K562 (cell line): ENCODE measurements around the gene CDC25B. TPM values are rescaled to one million over a fixed set of nuclear protein-coding genes. Genes with fewer than 3 reads are reported as not detected.

Experiments used
- ATAC-seq: fragments of 200-7000 bp; cut with Tn5 transposase; 3 replicates; pipeline ENCODE4 v1.9.1; 2020; ENCODE audit warnings: moderate library complexity
- BruUV-seq: library from RNA; stranded (reverse); fragments of 400-500 nt; replicated peaks from 2 replicates; lab custom pipeline; 2021; lab: Mats Ljungman, UMichigan
- CTCF ChIA-PET: fragments of 300-600 bp; formaldehyde crosslinking; extraction: SDS; loops from one replicate; lab custom pipeline; 2021; ENCODE audit warnings: low intra/inter-chr PET ratio; lab: Yijun Ruan, JAX
- POLR2A ChIA-PET: fragments of 300-600, 350-650 bp; sonication (Branson Sonifier 250); formaldehyde crosslinking; extraction: SDS; loops from one replicate; lab custom pipeline; 2021; ENCODE audit warnings: antibody characterized with exemption, inconsistent platforms; lab: Yijun Ruan, JAX
- DNase-seq, 4 experiments: peaks; one replicate each; pipeline versions ENCODE4 v3.0.0 to v3.0.0-alpha.2; 2011 to 2018; ENCODE audit warnings: low spot score in 3 of 4, mixed read lengths in 3 of 4; ENCODE audit errors: extremely low read depth in 1 of 4
- FAIRE-seq: peaks from 2 replicates; lab custom pipeline; 2011; peaks lifted over from hg19 to GRCh38; lab: Jason Lieb, UNC
- H2AFZ ChIP-seq: 2 replicates; pipeline ENCODE4 v1.6.0; 2011; ENCODE audit warnings: low read depth, low read length, control low read depth, inconsistent platforms
- H3K27ac ChIP-seq: fragments of 200-600 bp; 3 replicates; pipeline ENCODE4 v1.8.0; 2011; ENCODE audit warnings: low read depth, mild to moderate bottlenecking, control low read depth, inconsistent platforms, low read length, moderate library complexity, mixed read lengths; ENCODE audit errors: extremely low read depth
- H3K27me3 ChIP-seq, 2 experiments: fragments of 300-600 bp in 1 of 2; 2 replicates in 1 of 2; 3 replicates in 1 of 2; pipeline versions ENCODE4 v1.6.0 to v1.8.0; 2011; ENCODE audit warnings: inconsistent platforms in 2 of 2, low read length in 2 of 2, mild to moderate bottlenecking in 1 of 2, mixed read lengths in 1 of 2, moderate library complexity in 1 of 2; ENCODE audit not compliant: control insufficient read depth in 2 of 2, insufficient read depth in 2 of 2
- H3K36me3 ChIP-seq: fragments of 300-600 bp; 3 replicates; pipeline ENCODE4 v1.8.0; 2011; ENCODE audit warnings: mild to moderate bottlenecking, low read length, inconsistent platforms; ENCODE audit not compliant: control insufficient read depth, insufficient read depth
- H3K4me1 ChIP-seq, 2 experiments: fragments of 200-600 bp in 1 of 2; replicated peaks in 1 of 2; 2 replicates in 1 of 2; 3 replicates in 1 of 2; pipeline versions ENCODE4 v1.5.1 to v1.8.0; 2011; ENCODE audit warnings: inconsistent platforms in 2 of 2, low read length in 2 of 2, mild to moderate bottlenecking in 1 of 2, mixed read lengths in 1 of 2, moderate library complexity in 1 of 2; ENCODE audit not compliant: control insufficient read depth in 2 of 2, insufficient read depth in 2 of 2
- H3K4me2 ChIP-seq: 2 replicates; pipeline ENCODE4 v1.6.1; 2011; ENCODE audit warnings: low read length, control low read depth, inconsistent platforms, mixed read lengths; ENCODE audit not compliant: insufficient read depth
- H3K4me3 ChIP-seq: fragments of 200-600 bp; sonication (generic), shearing (Covaris generic); 2 replicates; pipeline ENCODE4 v1.5.1; 2016; ENCODE audit warnings: control low read depth, inconsistent platforms
- H3K79me2 ChIP-seq: fragments of 200-600 bp; 3 replicates; pipeline ENCODE4 v1.8.0; 2011; ENCODE audit warnings: low read length, inconsistent platforms; ENCODE audit not compliant: control insufficient read depth, insufficient read depth
- H3K9ac ChIP-seq, 2 experiments: 2 replicates each; pipeline versions ENCODE4 v1.6.0 to v1.6.1; 2011; ENCODE audit warnings: low read depth in 2 of 2, low read length in 2 of 2, control low read depth in 1 of 2, inconsistent platforms in 1 of 2, mild to moderate bottlenecking in 1 of 2, mixed read lengths in 1 of 2; ENCODE audit not compliant: insufficient read depth in 1 of 2
- H3K9me1 ChIP-seq: one replicate; pipeline ENCODE4 v1.6.0; 2011; ENCODE audit warnings: inconsistent platforms, mild to moderate bottlenecking, low read length, moderate library complexity; ENCODE audit not compliant: control insufficient read depth, insufficient read depth
- H3K9me3 ChIP-seq: replicated peaks from 2 replicates; pipeline ENCODE4 v1.5.1; 2011; ENCODE audit warnings: low read depth, low read length, inconsistent platforms; ENCODE audit not compliant: control insufficient read depth, insufficient read depth
- H4K20me1 ChIP-seq: replicated peaks from 2 replicates; pipeline ENCODE4 v1.6.1; 2011; ENCODE audit warnings: low read length, inconsistent platforms, mixed read lengths; ENCODE audit not compliant: control insufficient read depth, insufficient read depth
- CBX2 ChIP-seq: fragments of 200-600 bp; sonication (generic); IDR thresholded peaks from one replicate; pipeline ENCODE4 v1.6.1; 2012; ENCODE audit warnings: mild to moderate bottlenecking, low read length, inconsistent platforms; ENCODE audit not compliant: insufficient read depth, poor library complexity, severe bottlenecking
- CHAMP1 ChIP-seq: fragments of 450-650 bp; IDR thresholded peaks from 2 replicates; pipeline ENCODE4 v1.6.1; 2016; ENCODE audit warnings: mild to moderate bottlenecking
- DACH1 ChIP-seq: fragments of 450-650 bp; IDR thresholded peaks from 2 replicates; pipeline ENCODE4 v1.6.1; 2018; ENCODE audit not compliant: partially characterized antibody
- MBD1 ChIP-seq: fragments of 250-450 bp; sonication (Bioruptor Pico); IDR thresholded peaks from 2 replicates; pipeline ENCODE4 v1.8.0; 2022; ENCODE audit warnings: inconsistent platforms
- PBX2 ChIP-seq, 2 experiments: IDR thresholded peaks in 1 of 2; conservative IDR thresholded peaks in 1 of 2; 2 replicates each; pipeline ENCODE4 v1.6.1; 2016; ENCODE audit warnings: low read depth in 2 of 2, mild to moderate bottlenecking in 1 of 2, missing compliant biosample characterization in 1 of 2, missing genetic modification characterization in 1 of 2, moderate library complexity in 1 of 2
- POLR2AphosphoS5 ChIP-seq: IDR thresholded peaks from 2 replicates; pipeline ENCODE4 v1.6.1; 2011; ENCODE audit warnings: mild to moderate bottlenecking, low read depth, low read length, moderate library complexity; ENCODE audit not compliant: control insufficient read depth, insufficient read depth
- RBM25 ChIP-seq: fragments of 200-400 bp; formaldehyde crosslinking; IDR thresholded peaks from 2 replicates; pipeline ENCODE4 v1.6.1; 2018; ENCODE audit warnings: low read length, low read depth, moderate library complexity; ENCODE audit not compliant: severe bottlenecking
- SNAPC5 ChIP-seq: fragments of 250-450 bp; sonication (Bioruptor Pico); IDR thresholded peaks from 2 replicates; pipeline ENCODE4 v1.8.0; 2021; ENCODE audit warnings: moderate library complexity, mild to moderate bottlenecking, inconsistent platforms
- SREBF2 ChIP-seq: sonication (generic); formaldehyde crosslinking; IDR thresholded peaks from 2 replicates; pipeline ENCODE4 v1.4.0; 2020; ENCODE audit warnings: mild to moderate bottlenecking, missing genetic modification reagents
- ZNF347 ChIP-seq: fragments of 450-650 bp; formaldehyde crosslinking; IDR thresholded peaks from 2 replicates; pipeline ENCODE4 v1.4.0; 2020; ENCODE audit warnings: low read depth, mild to moderate bottlenecking, moderate library complexity
- WGBS: fragments of 100-300 bp; shearing (Covaris generic); methylation state at CpG from one replicate; pipeline ENCODE4 v1.1.6; 2016; ENCODE audit warnings: low coverage, mixed read lengths; ENCODE audit not compliant: insufficient coverage; ENCODE audit errors: missing lambda C conversion rate; 5-methylcytosine and 5-hydroxymethylcytosine counted together
- in situ Hi-C: fragments of 300-500 bp; cut with MboI; formaldehyde crosslinking; loops from 4 replicates; pipeline ENCODE4 v1.15.0; 2018; ENCODE audit warnings: inconsistent platforms, mixed read lengths
- intact Hi-C: fragments of 100-400 bp; cut with micrococcal nuclease; formaldehyde crosslinking; loops from 2 replicates; pipeline ENCODE4 v1.14.2; 2022
- polyA plus RNA-seq, 8 experiments: library from polyadenylated mRNA; depleted of rRNA in 4 of 8; stranded (reverse) in 5 of 8; unstranded in 3 of 8; fragments of >200 nt; fragmentation: Nextera tagmentation in 2 of 8; fragmentation: Illumina TruSeq in 1 of 8; extraction: Ambion mirVana in 2 of 8; extraction: Trizol in 1 of 8; gene quantifications; 2 replicates each; pipeline versions ENCODE4 v1.2.1 to v1.2.3, GENCODE V29; 2011 to 2014; ENCODE audit warnings: inconsistent platforms in 1 of 8, missing spikeins in 1 of 8
- total RNA-seq, 7 experiments: library from RNA; depleted of rRNA in 6 of 7; stranded (reverse); fragments of >200 nt in 6 of 7; fragmentation: Illumina TruSeq in 2 of 7; extraction: Trizol in 2 of 7; gene quantifications; 2 replicates each; pipeline versions ENCODE4 v1.2.1 to v1.2.3, GENCODE V29; 2011 to 2021; ENCODE audit warnings: low replicate concordance in 1 of 7

Gene CDC25B
- total and polyA plus RNA-seq, 9 of the 15 experiments (the other 6 are each of a cell fraction or from before 2014, with no cell fraction given): 2.3 to 35.7 (median 9.5) TPM

- TF ChIP-seq PBX2 (CRISPR knock-in tag; IDR thresholded peaks at IDR 0.05; ENCODE audit: low read depth): no peak
- no peak for TF ChIP-seq PBX2 (tag; conservative IDR thresholded peaks at IDR 0.05; ENCODE audit: low read depth)
Observed at GRCh38 chr20:3757268-3757667, 38.8 kb upstream of the CDC25B start (continued).

- no peak overlapping the region for H3K27ac ChIP-seq
- H3K4me2 ChIP-seq: no peak overlapping the region
- H3K36me3 ChIP-seq: peaks cover 55% of the 10 kb centered on the region; the same call in 2 of the 3 replicates
- DNase-seq: no peak
- intact Hi-C loops: no loop called here
- no peaks in the 10 kb centered on the region for H3K9me3 ChIP-seq
- ChIA-PET POLR2A (no interaction called here), CTCF (no interaction called here)
- BruUV-seq: no TSS peak
- no peaks in the 10 kb centered on the region for H3K27me3 ChIP-seq
- no peak overlapping the region for H3K9ac ChIP-seq
- WGBS: 95% methylated on average over 6 of the region's 11 CpGs
- H3K4me1 ChIP-seq: peaks cover 0 to 10% of the 10 kb centered on the region in 2 experiments; a peak in 2 of 5 replicates
- no peak for TF ChIP-seq POLR2AphosphoS5
- TF ChIP-seq ZNF347 (CRISPR knock-in tag): no peak
- no peak for TF ChIP-seq CHAMP1
- TF ChIP-seq MBD1 (CRISPR knock-in tag): no peak
- no peak for TF ChIP-seq SNAPC5 (CRISPR knock-in tag)
- TF ChIP-seq DACH1: no peak
- TF ChIP-seq RBM25: no peak
- TF ChIP-seq CBX2: no peak
- TF ChIP-seq SREBF2: no peak
- no peak overlapping the region for H2AFZ ChIP-seq
- H3K4me3 ChIP-seq: no peak overlapping the region
- H4K20me1 ChIP-seq: no peaks in the 10 kb centered on the region
- peaks cover under 1% of the 10 kb centered on the region; the same call in 2 of the 3 replicates for H3K79me2 ChIP-seq
- FAIRE-seq: no peak
- ATAC-seq: no peak
- no peaks in the 10 kb centered on the region for H3K9me1 ChIP-seq
- in situ Hi-C loops: no loop called here
Observed at GRCh38 chr20:3758566-3758965, 37.5 kb upstream of the CDC25B start.
